Bronchus fibroblast of lung (primary cell): Measurements from ENCODE around the gene TADA2B. TPM values are rescaled to one million over a fixed set of nuclear protein-coding genes. Genes with fewer than 3 reads are reported as not detected.

Experiments used
- total RNA-seq: library from RNA; depleted of rRNA; stranded (reverse); fragments of >200 nt; gene quantifications from 2 replicates; pipeline ENCODE4 v1.2.3, GENCODE V29; 2015

TADA2B gene, protein sequence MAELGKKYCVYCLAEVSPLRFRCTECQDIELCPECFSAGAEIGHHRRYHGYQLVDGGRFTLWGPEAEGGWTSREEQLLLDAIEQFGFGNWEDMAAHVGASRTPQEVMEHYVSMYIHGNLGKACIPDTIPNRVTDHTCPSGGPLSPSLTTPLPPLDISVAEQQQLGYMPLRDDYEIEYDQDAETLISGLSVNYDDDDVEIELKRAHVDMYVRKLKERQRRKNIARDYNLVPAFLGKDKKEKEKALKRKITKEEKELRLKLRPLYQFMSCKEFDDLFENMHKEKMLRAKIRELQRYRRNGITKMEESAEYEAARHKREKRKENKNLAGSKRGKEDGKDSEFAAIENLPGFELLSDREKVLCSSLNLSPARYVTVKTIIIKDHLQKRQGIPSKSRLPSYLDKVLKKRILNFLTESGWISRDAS
- 7.1 and 8.4 TPM in 2 replicates for total RNA-seq

DNA sequence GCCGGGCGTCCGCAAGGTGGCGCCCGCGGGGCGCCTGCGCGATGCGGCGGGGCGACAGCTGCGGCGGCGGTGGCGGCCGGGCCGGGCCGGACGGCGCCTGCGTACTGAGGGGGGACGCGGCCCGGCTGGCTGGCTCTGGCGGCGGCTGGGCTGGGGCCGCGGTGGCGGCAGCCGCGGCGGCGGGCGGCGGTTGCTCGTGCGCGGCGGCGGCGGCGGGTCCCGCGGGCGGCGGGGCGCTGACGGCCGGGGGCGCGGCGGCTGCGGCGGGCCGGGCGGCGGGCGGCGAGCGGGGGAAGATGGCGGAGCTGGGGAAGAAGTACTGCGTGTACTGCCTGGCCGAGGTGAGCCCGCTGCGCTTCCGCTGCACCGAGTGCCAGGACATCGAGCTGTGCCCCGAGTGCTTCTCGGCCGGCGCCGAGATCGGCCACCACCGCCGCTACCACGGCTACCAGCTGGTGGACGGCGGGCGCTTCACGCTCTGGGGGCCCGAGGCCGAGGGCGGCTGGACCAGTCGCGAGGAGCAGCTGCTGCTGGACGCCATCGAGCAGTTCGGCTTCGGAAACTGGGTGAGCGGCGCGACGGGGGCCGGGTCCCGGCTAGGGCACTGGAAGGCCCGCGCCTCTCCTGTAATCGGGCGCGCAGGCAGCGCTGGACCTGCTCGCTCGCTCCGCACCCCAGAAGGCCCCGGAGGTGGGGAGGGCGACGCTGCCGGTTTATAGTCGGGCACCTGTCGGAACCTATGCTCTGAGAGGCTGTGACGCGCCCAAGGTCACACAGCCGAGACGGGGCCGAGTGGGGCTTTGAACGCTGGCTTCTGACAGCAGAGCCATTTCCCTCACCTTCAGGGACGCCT, at the start of gene TADA2B:
Gene TADA2B, plus strand, starts transcription at position 89 of the 853 bp plus-strand sequence. Its CDS starts 208 bp downstream, at position 297.

DNA sequence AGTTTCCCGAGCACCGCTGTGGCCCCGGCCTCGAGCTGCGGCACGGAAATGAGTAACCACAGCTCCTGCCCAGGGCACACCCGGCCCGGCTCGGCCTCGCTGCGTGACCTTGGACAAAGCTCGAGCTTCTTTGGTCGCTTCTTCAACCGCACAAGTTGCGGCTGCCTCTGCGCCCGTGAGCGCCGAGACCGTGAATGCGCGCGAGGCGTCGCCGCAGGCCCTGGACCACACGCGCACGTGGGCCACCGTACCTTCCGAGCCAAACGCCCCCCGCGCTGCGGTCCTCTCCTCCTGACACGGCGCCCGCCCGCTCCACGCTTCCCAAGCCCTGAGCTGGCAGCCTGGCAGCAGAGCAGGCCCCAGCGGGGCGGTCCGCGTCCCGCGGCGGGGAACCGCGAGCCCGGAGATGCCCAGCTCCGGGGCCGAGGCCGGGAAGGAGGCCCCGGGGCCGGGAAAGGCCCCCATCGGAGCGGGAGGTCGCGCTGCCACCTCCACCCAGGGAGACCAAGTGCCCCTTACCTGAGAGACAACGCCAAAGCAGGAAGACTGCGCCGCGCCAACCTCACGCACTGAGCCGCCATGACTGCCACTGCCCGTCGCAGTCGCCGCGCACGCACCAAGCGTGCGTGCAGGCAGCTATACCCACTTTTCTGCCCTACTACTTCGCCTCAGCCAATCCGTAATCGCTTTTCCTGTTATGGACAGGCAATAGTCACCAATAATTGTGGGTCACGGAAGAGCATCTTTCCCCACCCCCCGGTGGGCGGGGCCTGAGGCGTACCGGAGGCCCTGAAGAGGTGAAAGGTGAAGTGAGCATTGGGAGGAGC, 24.5 kb downstream of the TADA2B start, which contains the start of gene GRPEL1:
Gene GRPEL1, minus strand, starts transcription at position 613 of the 827 bp plus-strand sequence. Its CDS starts 32 bp downstream, at position 581.

Other genes starting within 250 kb of the TADA2B start
- gene TBC1D14, start 133.5 kb upstream of the TADA2B start, total RNA-seq: 28.1 and 31.4 TPM in 2 replicates
- 15.8 and 17.5 TPM in 2 replicates for gene GRPEL1, start 24.7 kb downstream of the TADA2B start, total RNA-seq
- under 0.01 TPM in 1 of 2 replicates, not detected in the other for gene SORCS2, start 149.2 kb downstream of the TADA2B start, total RNA-seq